HG03108 (cell line): ENCODE results near the gene SCNN1G.

Source experiments
- ATAC-seq: cut with Tn5 transposase; IDR thresholded peaks from one replicate; pipeline ENCODE4 v1.9.1; 2021; ENCODE audit warnings: moderate library complexity; ENCODE audit not compliant: unreplicated experiment

SCNN1G gene

DNA sequence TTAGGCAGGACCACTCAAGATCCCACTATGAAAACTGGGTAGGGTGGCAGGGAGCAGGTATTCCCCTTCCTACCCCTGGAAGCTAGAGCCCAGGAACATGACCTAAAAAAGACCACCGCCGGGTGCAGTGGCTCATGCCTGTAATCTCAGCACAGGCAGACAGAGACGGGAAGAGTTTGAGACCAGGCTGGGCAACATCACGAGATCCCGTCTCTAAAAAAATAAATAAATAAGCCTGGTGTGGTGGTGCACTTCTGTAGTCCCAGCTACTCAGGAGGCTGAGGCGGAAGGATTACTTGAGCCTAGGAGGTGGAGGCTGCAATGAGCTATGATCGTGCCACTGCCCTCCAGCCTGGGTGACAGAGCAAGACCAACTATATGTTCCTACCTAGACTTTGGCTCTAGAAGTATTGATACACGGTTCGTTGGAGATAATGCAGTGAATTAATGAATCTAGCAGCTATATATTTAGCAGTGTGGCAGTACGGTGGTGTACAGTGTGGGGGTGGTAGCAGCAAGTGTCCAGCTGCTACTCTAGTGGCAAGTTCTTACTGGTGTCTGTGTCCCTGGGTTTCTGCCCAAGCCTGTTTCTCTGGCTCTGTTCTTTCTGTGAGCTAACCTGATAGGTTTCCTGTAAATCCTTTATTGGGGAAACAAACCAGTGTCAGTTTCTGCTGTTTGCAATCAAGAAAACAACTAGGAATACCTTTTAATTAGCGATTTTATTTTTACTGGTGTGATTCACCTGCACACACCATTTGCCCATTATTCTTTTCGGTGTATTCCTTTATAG, 30.0 kb upstream of the SCNN1G start:
- no peak for ATAC-seq

DNA sequence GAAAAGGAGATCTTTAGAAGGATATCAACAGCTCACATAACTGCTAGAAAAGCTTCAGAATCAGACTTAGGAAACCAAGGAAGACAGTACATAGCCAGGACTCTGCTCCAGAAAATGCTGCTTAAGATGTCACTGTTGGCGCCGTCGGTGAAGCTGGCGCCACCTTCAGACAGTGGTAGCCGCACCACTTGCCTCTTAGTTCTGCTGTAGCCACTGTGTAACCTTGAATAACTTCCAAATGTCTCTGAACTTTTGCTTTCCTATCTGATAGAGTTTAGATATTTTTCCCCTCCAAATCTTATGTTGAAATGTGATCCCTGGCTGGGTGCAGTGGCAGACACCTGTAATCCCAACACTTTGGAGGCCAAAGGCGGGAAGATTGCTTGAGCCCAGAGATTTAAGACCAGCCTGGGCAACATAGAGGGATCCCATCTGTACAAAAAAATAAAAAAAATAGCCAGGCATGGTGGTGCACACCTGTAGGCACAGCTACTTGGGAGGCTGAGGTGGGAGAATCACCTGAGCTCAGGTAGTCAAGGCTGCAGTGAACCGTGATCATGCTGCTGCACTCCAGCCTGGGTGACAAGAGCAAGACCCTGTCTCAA, 27.0 kb upstream of the SCNN1G start:
- no peak for ATAC-seq

DNA sequence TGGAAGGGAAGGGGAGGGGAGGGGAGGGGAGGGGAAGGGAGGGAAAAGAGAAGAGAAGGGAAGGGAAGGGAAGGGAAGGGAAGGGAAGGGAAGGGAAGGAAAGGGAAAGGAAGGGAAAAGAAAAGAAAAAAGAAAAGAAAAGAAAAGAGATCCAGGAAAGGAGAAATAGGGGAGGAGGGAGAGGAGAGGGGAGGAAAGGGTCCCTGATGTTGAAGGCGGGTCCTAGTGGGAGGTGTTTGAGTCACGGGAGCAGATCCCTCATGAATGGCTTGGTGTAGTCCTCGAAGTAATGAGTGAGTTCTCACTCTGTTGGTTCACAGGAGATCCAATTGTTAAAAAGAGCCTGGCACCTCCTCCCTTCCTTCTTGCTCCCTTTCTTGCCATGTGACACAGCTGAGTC, 26.4 kb upstream of the SCNN1G start:
- no peak for ATAC-seq

DNA sequence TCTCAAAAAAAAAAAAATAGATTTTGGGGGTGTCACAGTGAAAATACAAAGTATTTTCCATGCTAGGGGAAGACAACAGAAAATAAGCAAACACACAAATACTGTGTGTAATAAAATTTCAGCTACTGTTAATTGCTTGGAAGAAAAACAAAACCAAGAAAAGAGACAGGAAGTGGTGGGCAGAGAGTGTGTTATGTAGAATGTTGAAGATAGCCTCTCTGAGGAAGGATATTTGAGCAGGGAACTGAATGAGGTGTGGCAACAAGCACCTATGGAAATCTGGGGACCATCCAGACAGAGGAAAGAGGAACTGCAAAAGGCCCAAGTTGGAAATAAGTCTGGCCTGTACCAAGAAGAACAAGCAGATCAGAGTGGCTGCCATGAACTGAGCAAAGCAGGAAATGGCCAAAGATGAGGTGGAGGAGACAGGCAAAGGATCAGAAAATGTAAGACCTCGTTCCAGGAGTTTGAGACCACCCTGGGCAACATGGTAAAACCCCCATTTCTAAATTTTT, 25.5 kb upstream of the SCNN1G start:
- ATAC-seq: no peak

DNA sequence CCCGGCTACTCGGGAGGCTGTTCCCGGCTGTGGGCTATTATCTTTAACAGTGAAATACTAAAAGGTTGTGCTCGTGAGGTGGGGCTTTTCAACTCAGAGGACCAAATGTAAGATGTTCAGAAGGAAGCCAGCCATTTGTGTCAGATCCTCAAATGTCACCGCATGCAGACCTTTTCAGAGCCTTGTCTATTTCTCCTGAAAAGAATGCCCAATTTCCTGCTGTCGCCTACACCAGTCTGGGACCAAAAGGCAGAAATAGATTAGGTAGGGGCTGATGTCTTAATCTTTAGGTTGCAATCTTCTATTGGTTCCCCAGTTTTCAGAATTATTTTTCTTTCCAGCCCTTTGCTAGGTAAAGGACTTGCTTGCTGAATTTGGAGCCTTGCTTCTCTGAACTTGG, 24.4 kb upstream of the SCNN1G start:
- no peak for ATAC-seq

DNA sequence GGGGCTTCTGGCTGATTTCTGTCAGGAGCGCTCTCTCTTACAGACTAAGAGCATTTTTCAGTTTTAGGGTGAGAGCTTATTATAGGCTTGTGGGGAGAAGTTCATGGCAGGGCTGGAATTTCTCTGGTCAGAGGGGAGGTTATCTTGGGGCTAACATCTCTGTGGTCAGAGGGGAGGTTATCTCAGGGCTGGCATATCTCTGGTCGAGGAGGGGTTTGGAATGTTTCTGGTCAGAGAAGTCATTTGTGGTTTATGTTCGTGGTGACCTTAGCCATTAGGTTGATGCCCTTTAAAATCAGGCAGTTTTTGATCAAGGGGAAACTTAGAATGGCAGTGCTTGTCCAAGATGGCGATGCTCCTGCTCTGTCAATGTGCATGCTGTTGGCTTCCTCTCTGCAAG, 22.5 kb upstream of the SCNN1G start:
- no peak for ATAC-seq

DNA sequence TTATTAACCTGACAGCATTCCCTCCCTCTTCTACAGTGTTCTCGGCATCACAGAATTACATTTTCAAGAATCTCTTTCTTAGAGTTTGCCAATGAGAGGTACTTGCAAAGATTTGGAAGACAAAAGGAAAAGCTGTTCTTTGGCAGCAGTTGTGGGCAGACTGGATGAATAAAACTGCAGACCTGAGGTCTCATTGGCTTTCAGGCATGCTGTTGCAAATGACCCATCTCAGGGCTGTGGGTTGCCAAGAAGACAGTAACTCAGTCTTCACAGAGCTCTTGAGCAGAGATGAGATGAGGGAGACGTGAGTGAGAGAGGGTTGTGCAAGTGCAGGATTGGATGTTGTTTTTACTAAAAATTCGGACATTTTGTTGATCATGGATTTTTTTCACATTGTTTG, 22.0 kb upstream of the SCNN1G start:
- ATAC-seq: no peak

DNA sequence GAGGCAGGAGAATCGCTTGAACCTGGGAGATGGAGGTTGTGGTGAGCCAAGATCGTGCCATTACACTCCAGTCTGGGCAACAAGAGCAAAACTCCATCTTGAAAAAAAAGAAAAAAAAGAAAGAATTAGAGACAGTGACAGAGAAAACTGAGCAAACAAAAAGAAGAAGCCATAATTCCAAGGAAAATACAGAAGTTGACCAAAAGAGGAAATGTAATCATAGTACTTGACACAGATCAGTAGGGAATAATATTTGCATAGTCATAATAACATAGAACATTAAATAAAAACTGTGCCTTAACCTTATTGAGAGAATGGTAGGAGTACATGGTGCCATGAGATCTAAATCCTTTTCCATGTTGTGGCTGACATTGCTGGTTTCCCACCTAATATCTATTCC, 18.6 kb upstream of the SCNN1G start:
- no peak for ATAC-seq

DNA sequence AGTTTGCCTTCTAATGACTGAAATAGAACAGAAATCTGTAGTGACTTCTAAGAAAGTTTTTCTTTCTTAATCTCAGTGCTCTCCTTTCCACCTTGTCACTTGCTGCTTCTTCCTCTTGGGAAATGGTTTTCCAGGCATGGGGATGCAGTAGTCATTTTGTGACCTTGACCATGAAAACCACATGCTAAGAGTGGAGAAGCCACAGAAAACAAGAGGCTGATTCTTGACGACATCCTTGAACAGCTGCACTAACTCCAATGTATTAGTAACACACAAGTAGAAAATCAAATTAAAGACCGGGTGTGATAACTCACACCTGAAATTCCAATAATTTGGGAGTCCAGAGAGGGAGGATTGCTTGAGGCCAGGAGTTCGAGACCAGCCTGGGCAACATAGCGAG, 17.8 kb upstream of the SCNN1G start:
- no peak for ATAC-seq

DNA sequence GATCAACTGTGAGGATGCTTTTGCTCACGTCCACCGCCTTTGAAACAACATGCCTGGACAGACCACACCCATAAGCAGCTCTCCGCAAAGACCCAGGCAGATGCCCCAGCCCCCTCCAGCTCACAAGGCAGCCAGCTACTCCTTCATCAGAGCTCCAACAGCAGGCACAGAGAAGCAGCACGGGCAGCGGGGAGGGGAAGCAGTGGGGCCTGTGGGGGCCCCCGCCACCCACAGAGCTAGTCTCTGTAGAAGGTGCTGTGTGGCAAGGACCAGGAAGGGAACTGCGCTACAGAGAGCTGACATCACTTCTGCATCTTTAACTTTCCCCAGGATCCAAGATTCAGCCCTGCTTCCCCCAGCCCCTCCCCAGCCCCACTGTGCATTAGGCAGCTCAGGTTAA, 10.0 kb upstream of the SCNN1G start:
- no peak for ATAC-seq

DNA sequence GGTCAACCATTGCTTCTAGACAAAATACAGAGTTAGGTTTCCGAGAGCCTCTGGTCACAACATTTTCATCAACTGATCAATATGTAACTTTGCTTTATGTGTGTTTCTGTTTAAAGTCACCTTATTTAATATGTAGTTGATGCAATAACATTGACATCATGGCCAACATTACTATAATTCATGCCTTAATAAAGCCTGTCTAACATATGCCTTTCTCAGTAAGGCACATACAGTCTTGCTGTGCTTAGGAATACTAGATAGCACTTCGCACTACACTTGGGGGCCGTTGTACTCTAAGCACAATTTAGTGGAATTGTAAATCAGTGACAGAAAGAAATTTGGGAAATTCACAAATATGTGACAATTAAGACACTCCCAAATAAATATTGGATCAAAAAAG, 9.6 kb upstream of the SCNN1G start:
- ATAC-seq: no peak

DNA sequence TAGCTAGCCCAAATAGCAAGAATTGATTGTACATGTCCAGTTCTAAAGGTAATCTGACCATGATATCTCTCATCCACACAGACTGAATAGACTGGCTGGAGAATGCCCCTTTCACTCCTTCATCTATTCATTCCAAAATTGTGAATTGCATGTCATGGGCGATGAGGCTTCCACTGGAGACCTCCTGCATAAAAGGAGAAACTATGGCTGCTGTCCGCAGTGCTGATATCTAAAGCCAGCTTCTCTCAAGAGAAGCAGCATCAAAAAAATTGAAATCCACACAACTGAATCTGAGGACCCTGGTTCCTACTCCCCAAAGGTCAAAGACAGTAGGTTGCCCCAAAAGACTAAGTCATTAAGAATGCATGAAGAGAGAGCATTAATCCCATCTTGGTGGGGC, 7.9 kb upstream of the SCNN1G start:
- ATAC-seq: no peak

DNA sequence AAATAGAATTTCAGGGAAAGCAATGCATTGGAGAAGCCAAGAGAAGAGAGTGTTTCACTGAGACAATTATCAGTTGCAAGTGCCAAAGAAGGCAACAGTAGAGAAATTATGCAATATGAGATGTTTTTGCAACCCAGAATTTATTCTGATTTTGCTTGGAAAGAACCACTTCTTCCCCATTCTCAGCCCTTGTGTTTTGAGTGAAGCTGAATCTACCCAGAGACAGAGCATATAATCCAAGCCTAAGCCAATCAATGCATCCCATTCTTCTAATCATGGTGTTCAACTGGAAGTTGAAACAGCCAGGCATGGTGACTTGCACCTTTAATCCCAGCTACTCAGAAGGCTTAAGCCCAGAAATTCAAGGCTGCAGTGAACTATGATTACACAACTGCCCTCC, 6.9 kb upstream of the SCNN1G start:
- ATAC-seq: no peak

DNA sequence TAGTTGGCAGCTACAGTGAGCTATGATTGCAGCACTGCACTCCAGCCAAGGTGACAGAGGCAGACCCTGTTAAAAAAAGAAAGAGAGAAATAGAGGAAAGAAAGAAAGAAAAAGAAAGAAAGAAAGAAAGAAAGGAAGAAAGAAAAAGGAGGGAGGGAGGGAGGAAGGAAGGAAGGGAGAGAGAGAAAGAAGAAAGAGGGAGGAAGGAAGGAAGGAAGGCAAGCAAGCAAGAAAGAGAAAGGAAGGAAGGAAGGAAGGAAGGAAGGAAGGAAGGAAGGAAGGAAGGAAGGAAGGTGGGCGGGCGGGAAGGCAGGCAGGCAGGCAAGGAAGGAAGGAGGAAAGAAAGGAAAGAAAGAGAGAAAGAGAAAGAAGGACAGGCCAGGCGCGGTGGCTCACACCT, 1.0 kb upstream of the SCNN1G start:
- ATAC-seq: no peak

DNA sequence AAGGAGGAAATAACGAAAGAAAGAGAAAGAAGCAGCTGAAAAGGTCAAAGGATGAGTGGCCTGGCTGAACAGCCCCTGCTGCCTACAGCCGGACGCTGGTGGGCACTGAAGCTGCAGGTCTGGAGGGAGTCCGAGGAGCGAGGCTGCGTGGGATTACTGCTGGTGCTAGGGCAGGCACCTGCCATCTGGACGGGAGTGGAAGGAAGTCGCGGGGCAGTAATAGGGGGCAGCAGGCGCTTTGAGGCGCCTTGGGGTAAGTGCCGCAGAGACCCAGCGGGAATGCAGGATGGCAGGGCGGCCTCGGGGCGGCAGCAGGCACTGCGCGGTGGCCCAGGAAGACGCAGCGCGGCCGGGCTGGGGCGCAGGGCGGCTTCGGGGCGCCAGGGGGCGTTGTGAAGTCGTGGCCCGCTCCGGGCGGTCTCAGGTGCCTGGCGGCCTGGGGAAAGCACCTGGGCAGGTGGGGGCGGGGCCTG, 303 bp upstream of the SCNN1G start:
- no peak for ATAC-seq

DNA sequence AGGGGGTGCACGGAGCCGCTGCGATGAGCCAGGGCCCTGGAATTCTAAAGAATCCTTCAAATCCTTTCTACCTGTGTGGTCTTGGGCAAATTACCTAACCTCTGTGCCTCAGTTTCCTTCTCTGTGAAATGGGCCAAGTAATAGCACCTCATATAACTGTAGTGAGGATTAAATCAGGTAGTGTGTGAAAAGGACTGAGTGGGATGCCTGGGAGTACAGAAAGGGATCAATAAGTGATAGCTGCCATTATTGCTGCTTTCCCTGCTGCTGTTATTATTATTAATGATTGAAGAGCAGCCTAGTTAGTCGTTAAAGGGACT, 958 bp downstream of the SCNN1G start:
- ATAC-seq: no peak

DNA sequence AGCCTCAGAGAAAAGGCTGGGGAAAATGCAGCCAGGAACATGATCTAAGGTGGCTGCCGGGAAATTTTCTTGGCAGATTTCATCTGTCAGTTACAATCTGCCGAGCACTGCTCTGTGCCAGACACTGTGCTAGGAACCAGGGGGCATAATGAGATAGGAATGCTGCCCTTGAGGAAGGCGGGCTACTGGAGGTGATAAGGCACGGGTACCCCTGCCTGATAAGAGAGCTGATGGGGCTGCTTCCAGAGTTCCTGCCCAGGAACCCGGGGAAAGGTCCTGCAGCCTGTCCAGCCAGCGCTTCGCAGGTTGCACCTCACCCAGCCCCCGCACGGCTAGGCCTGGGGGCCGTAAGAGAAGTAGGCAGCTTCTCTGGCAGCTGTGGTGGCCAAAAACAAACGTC, 3.1 kb downstream of the SCNN1G start:
- no peak for ATAC-seq

DNA sequence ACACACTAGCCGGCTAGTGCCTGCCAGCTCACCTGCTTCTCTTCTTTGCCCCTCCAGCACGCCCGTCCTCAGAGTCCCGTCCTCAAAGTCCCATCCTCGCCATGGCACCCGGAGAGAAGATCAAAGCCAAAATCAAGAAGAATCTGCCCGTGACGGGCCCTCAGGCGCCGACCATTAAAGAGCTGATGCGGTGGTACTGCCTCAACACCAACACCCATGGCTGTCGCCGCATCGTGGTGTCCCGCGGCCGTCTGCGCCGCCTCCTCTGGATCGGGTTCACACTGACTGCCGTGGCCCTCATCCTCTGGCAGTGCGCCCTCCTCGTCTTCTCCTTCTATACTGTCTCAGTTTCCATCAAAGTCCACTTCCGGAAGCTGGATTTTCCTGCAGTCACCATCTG, 3.6 kb downstream of the SCNN1G start:
- no peak for ATAC-seq

DNA sequence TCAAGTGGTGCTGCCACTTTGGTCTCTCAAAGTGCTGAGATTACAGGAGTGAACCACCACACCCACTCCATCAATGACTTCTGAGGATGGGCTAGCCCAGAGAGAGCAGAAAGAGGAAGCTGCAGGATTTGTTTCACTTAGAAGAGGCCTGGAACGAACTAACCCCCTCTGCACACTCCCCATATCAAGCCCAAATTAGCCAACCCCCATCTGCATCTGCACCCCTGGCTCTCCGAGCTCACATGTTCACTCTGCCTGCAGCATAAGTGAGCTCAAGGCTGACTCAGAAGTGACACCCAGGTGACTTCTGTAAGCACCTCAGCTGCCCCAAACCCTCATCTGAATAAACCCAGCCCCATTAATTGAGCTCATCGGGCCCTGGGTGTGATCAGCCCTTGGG, 4.8 kb downstream of the SCNN1G start:
- ATAC-seq: no peak

DNA sequence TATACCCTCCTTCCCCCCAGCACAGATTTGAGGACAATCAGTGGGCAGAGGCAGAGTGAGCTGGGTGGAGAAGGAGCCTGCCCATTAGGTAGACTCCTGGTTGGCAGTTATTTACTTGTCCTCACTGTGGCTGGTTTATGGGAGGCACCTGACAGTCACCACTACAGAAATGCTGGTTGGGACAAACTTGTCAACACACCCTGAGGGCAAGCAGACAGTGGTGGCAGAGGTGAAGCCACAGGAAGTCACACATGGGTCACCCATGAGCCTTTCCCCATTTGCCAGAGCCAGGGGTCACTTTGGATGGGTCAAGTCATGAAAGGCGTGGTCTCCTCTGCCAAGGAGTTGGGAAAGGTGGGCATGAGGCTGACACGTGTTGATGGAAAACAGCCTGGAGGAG, 6.4 kb downstream of the SCNN1G start:
- no peak for ATAC-seq

DNA sequence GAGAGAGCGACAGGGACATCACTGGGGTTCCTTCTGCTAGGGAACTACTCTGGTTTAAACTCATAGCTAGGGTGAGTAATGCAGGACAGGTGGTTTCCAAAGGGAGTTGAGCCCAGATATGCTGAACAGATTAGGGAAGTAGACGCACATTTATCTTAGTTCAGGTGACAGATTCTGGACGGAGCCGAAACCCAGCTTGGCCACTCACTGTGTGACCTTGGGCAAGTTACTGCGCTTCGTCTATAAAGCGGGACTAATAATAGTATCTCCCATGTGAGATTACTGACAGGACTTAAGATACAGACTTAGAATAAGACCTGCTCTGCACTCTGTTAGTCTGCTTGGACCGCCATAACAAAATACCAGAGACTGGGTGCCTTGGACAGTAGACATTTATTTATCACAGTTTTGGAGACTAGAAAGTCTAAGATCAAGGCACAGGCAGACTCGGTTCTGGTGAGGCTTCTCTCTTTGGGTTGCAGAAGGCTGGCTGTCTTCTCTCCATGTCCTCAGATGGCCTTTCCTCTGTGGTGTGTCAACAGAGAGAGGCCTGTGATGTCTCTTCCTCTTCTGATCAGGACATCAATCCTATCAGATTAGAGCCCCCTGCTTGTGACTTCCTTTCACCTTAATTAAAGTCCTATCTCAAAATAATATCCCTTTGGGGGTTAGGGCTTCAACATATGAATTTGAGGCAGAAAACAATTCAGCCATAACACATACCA, 12.1 kb downstream of the SCNN1G start:
- ATAC-seq: no peak

DNA sequence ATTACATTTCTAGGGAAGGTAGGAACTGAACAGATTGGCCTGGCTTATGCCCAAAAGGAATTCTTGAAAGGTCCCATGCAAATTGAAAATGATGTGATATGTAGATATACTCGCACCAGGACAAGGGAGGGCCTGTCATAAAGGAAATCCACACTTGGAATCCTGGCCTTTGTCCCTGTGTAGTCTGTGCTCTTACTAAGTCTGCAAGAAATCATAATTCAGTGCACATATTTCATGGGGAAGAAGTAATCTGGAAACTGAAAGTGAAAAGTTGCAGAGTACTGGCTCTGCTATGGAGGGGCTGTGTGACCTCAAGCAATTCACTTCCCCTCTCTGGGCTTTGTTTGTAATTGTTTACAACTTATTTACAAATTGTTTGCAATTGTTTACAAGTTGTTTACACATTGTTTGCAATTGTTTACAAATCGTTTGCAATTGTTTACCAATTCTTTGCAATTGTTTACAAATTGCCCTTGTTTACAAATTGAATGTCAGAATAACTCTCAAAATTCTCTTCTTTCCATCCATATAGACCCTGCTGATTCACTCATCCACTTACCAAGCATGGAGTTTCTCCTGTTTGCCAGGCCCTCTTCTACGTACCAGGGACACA, 12.9 kb downstream of the SCNN1G start:
- ATAC-seq: no peak
